Measurements from ENCODE around the gene CFAP298. TPM values are rescaled to one million over a fixed set of nuclear protein-coding genes. Genes with fewer than 3 reads are reported as not detected.
"Not testable (repeated sequence)": the region's sequence is repeated elsewhere in the genome, so short reads cannot be mapped to it uniquely, and the experiment has no call there.

CFAP298 gene
- total and polyA plus RNA-seq, 7 donors, result 14.4 to 38.6 (median 24.7) TPM

DNA sequence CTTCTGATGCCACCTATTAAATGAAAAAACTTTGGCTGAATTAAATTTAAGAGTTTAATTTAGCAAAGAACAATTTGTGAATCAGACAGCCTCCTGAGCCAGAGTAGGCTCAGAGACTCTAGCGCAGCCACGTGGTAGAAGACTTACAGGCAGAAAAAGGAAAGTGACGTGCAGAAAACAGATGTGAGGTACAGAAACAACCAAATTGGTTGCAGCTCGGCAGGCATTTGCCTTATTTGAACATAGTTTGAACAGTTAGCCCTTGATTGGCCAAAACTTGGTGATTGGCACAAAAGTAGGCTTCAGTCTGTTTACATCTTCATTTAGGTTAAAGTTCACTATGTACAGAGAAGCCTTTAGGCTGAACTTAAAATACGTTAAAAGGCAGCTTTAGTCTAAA, 49.8 kb downstream of the CFAP298 start:
- TF ChIP-seq POLR2AphosphoS5 (IDR thresholded peaks at IDR 0.05) (no peak), POLR2A (IDR thresholded peaks at IDR 0.05) (no peak), EP300 (IDR thresholded peaks at IDR 0.05) (no peak)
- TF ChIP-seq, protein P1, sequence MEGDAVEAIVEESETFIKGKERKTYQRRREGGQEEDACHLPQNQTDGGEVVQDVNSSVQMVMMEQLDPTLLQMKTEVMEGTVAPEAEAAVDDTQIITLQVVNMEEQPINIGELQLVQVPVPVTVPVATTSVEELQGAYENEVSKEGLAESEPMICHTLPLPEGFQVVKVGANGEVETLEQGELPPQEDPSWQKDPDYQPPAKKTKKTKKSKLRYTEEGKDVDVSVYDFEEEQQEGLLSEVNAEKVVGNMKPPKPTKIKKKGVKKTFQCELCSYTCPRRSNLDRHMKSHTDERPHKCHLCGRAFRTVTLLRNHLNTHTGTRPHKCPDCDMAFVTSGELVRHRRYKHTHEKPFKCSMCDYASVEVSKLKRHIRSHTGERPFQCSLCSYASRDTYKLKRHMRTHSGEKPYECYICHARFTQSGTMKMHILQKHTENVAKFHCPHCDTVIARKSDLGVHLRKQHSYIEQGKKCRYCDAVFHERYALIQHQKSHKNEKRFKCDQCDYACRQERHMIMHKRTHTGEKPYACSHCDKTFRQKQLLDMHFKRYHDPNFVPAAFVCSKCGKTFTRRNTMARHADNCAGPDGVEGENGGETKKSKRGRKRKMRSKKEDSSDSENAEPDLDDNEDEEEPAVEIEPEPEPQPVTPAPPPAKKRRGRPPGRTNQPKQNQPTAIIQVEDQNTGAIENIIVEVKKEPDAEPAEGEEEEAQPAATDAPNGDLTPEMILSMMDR (IDR thresholded peaks at IDR 0.05), result no peak
- no peaks in the 10 kb centered on the region for H3K4me1 ChIP-seq
- peaks cover 0 to 7% (median 0%) of the 10 kb centered on the region in 4 donors for H3K9me3 ChIP-seq
- intact Hi-C loops (cut with DNase I), result no loop called here
- peak overlapping the region in 1 of 4 donors; percentile 21 for H3K27ac ChIP-seq
- no peaks in the 10 kb centered on the region for H3K36me3 ChIP-seq
- no peaks in the 10 kb centered on the region for H3K27me3 ChIP-seq
- no peak overlapping the region for H3K4me3 ChIP-seq
- 61 to 70% methylated on average over 5 of the region's 5 CpGs for WGBS, 2 donors
- DNase-seq, result no peak

GRCh38 chr21:32561476-32561875, 50.7 kb downstream of the CFAP298 start:
- H3K36me3 ChIP-seq; intact Hi-C loops (cut with DNase I); H3K27me3 ChIP-seq; H3K4me1 ChIP-seq; H3K9me3 ChIP-seq; DNase-seq; H3K4me3 ChIP-seq; H3K27ac ChIP-seq: not testable (repeated sequence)
- 84 to 91% methylated on average over 1 of the region's 1 CpG for WGBS, 2 donors

DNA sequence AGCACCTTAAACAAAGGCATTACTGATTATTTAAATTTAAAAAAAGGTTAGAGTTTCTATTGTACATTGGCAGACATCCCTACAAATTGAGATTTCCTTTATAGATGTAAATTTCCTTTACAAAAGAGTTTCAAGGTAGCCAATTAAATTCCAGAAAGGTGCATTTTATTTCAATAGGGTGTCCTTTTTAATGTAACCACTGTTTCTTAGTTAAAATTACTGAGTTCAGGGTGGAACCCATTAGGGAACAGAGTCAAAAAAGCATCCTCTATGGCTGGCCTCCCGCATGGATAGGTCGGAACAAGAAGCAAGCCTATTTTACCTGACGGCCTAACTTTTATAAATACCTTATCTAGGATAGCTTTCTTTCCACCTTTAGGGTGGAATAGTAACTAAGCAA, 51.3 kb downstream of the CFAP298 start:
- no peak for TF ChIP-seq EP300 (IDR thresholded peaks at IDR 0.05)
- Histone ChIP-seq H3K4me3 (no peak overlapping the region), H3K4me1 (no peaks in the 10 kb centered on the region), H3K27me3 (no peaks in the 10 kb centered on the region), H3K27ac (no peak overlapping the region), H3K36me3 (no peaks in the 10 kb centered on the region), H3K9me3 (peaks cover 0 to 7% (median 0%) of the 10 kb centered on the region in 4 donors)
- 94 to 97% methylated on average over 3 of the region's 3 CpGs for WGBS, 2 donors
- intact Hi-C loops (cut with DNase I), result no loop called here
- no peak for DNase-seq

DNA sequence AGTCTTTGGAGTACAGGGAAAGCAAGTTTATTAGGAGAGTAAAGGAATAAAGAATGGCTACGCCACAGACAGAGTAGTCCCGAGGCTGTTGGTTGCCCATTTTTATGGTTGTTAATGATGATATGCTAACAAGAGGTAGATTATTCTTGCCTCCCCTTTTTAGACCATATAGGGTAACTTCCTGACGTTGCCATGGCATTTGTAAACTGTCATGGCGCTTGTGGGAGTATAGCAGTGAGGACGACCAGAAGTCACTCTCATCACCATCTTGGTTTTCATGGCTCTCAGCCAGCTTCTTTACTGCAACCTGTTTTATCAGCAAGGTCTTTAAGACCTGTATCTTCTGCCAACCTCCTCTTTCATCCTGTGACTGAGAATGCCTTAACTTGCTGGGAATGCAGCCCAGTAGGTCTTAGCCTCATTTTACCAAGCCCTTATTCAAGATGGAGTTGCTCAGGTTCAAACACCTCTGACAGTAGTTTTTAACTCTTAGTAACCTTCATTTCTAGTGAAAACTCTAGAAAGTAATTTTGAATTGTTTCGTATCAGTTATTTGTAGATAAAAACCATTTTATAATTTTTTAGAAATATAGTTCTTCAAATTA, 53.1 kb downstream of the CFAP298 start:
- no peak overlapping the region for H3K27ac ChIP-seq
- no peak for TF ChIP-seq POLR2AphosphoS5 (IDR thresholded peaks at IDR 0.05)
- TF ChIP-seq POLR2A (IDR thresholded peaks at IDR 0.05), result no peak
- no peak for TF ChIP-seq EP300 (IDR thresholded peaks at IDR 0.05)
- TF ChIP-seq, protein P1 (IDR thresholded peaks at IDR 0.05), result no peak
- 85 to 87% methylated on average over 6 of the region's 6 CpGs for WGBS, 2 donors
- no peaks in the 10 kb centered on the region for H3K9me3 ChIP-seq
- H3K27me3 ChIP-seq, result no peaks in the 10 kb centered on the region
- DNase-seq, result no peak
- no peaks in the 10 kb centered on the region for H3K4me1 ChIP-seq
- H3K36me3 ChIP-seq, result no peaks in the 10 kb centered on the region
- intact Hi-C loops (cut with DNase I), result no loop called here
- no peak overlapping the region for H3K4me3 ChIP-seq

- intact Hi-C loops (cut with DNase I), result no loop called here
- Histone ChIP-seq H3K36me3 (no peaks in the 10 kb centered on the region), H3K4me1 (no peaks in the 10 kb centered on the region), H3K27ac (no peak overlapping the region), H3K27me3 (no peaks in the 10 kb centered on the region), H3K4me3 (no peak overlapping the region), H3K9me3 (no peaks in the 10 kb centered on the region)
- no peak for TF ChIP-seq EP300 (IDR thresholded peaks at IDR 0.05)
- TF ChIP-seq POLR2AphosphoS5 (IDR thresholded peaks at IDR 0.05), result no peak
- TF ChIP-seq, protein P1 (IDR thresholded peaks at IDR 0.05), result no peak
- TF ChIP-seq POLR2A (IDR thresholded peaks at IDR 0.05), result no peak
- DNase-seq, result no peak
- WGBS, 2 donors, result 75 to 91% methylated on average over 3 of the region's 3 CpGs
Measured at GRCh38 chr21:32558106-32558505, 54.1 kb downstream of the CFAP298 start.
